Measurements from ENCODE around the gene LIPC.

DNA sequence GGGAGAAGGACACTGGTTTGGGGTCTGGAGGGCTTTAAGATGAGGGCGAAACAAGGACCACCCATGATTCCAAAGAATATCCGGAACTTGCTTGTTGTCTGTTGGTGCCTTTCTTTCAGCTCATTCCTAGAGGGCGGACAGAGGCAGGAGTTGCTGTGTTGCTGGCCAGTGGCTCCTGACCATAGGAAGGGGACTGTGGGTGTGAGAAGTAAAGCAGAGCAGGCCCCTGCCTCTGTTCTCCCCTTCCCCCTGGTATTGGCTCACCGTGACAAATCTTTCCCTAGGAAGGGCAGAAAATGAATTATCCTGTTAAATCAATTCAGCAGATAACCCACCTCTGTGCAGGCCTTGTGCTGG is 89.1 kb downstream of the LIPC start:
- TF ChIP-seq, protein P1, sequence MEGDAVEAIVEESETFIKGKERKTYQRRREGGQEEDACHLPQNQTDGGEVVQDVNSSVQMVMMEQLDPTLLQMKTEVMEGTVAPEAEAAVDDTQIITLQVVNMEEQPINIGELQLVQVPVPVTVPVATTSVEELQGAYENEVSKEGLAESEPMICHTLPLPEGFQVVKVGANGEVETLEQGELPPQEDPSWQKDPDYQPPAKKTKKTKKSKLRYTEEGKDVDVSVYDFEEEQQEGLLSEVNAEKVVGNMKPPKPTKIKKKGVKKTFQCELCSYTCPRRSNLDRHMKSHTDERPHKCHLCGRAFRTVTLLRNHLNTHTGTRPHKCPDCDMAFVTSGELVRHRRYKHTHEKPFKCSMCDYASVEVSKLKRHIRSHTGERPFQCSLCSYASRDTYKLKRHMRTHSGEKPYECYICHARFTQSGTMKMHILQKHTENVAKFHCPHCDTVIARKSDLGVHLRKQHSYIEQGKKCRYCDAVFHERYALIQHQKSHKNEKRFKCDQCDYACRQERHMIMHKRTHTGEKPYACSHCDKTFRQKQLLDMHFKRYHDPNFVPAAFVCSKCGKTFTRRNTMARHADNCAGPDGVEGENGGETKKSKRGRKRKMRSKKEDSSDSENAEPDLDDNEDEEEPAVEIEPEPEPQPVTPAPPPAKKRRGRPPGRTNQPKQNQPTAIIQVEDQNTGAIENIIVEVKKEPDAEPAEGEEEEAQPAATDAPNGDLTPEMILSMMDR (IDR thresholded peaks at IDR 0.05 in 8 of 11, conservative IDR thresholded peaks at IDR 0.05 in 3 of 11), result no peak
- TF ChIP-seq POLR2AphosphoS5 (IDR thresholded peaks at IDR 0.05), result no peak

All from spleen (tissue), 7 donors.